Mucosa of stomach (tissue), 1 donor: ENCODE measurements around the gene SLC6A18.
"Not testable (repeated sequence)": the region's sequence is repeated elsewhere in the genome, so short reads cannot be mapped to it uniquely, and the experiment has no call there.

Source experiments
- H3K27me3 ChIP-seq: one replicate; pipeline ENCODE4 v1.7.0; 2013; ENCODE audit warnings: mild to moderate bottlenecking, low read length; ENCODE audit not compliant: control insufficient read depth, insufficient read depth
- H3K36me3 ChIP-seq: one replicate; pipeline ENCODE4 v1.7.0; 2013; ENCODE audit warnings: low read length; ENCODE audit not compliant: control insufficient read depth, insufficient read depth
- H3K4me1 ChIP-seq: one replicate; pipeline ENCODE4 v1.7.0; 2013; ENCODE audit warnings: mild to moderate bottlenecking, low read length; ENCODE audit not compliant: control insufficient read depth, insufficient read depth
- H3K4me3 ChIP-seq: one replicate; pipeline ENCODE4 v1.7.0; 2013; ENCODE audit warnings: low read length
- H3K9ac ChIP-seq: one replicate; pipeline ENCODE4 v1.7.0; 2013; ENCODE audit warnings: mild to moderate bottlenecking, low read length, moderate library complexity
- H3K9me3 ChIP-seq: one replicate; pipeline ENCODE4 v1.7.0; 2013; ENCODE audit warnings: mild to moderate bottlenecking, low read length, moderate library complexity; ENCODE audit not compliant: control insufficient read depth
- donor health status: Pancreatic carcinoma.

SLC6A18 gene

GRCh38 chr5:1270933-1271914, 46.0 kb downstream of the SLC6A18 start:
- Histone ChIP-seq H3K9me3 (no peaks in the 10 kb centered on the region), H3K4me1 (no peaks in the 10 kb centered on the region), H3K4me3 (no peak overlapping the region), H3K9ac (no peak overlapping the region), H3K27me3 (no peaks in the 10 kb centered on the region), H3K36me3 (no peaks in the 10 kb centered on the region)

- no peaks in the 10 kb centered on the region for H3K27me3 ChIP-seq
- no peaks in the 10 kb centered on the region for H3K36me3 ChIP-seq
- H3K9me3 ChIP-seq = no peaks in the 10 kb centered on the region
- no peak overlapping the region for H3K4me3 ChIP-seq
- no peak overlapping the region for H3K9ac ChIP-seq
- no peaks in the 10 kb centered on the region for H3K4me1 ChIP-seq
Observed at GRCh38 chr5:1272201-1272600, 47.0 kb downstream of the SLC6A18 start.

- no peak overlapping the region for H3K4me3 ChIP-seq
- no peaks in the 10 kb centered on the region for H3K9me3 ChIP-seq
- H3K4me1 ChIP-seq = no peaks in the 10 kb centered on the region
- no peaks in the 10 kb centered on the region for H3K27me3 ChIP-seq
- H3K36me3 ChIP-seq = no peaks in the 10 kb centered on the region
- H3K9ac ChIP-seq = no peak overlapping the region
Observed at GRCh38 chr5:1273745-1274144, 48.6 kb downstream of the SLC6A18 start.

GRCh38 chr5:1274471-1274870, 49.3 kb downstream of the SLC6A18 start:
- Histone ChIP-seq H3K27me3 (no peaks in the 10 kb centered on the region), H3K4me3 (no peak overlapping the region), H3K9ac (no peak overlapping the region), H3K36me3 (no peaks in the 10 kb centered on the region), H3K9me3 (no peaks in the 10 kb centered on the region), H3K4me1 (no peaks in the 10 kb centered on the region)

- not testable (repeated sequence) for H3K4me3 ChIP-seq, H3K9ac ChIP-seq, H3K27me3 ChIP-seq, H3K36me3 ChIP-seq, H3K4me1 ChIP-seq, H3K9me3 ChIP-seq
Observed at GRCh38 chr5:1275397-1276391, 50.5 kb downstream of the SLC6A18 start.

- Histone ChIP-seq H3K4me1 (no peaks in the 10 kb centered on the region), H3K9me3 (no peaks in the 10 kb centered on the region), H3K9ac (no peak overlapping the region), H3K4me3 (no peak overlapping the region), H3K27me3 (no peaks in the 10 kb centered on the region), H3K36me3 (no peaks in the 10 kb centered on the region)
Observed at GRCh38 chr5:1276930-1277329, 51.7 kb downstream of the SLC6A18 start.

- H3K27me3 ChIP-seq = no peaks in the 10 kb centered on the region
Observed at GRCh38 chr5:1277331-1277730, 52.1 kb downstream of the SLC6A18 start.

GRCh38 chr5:1277781-1278180, 52.6 kb downstream of the SLC6A18 start:
- Histone ChIP-seq H3K27me3 (no peaks in the 10 kb centered on the region), H3K4me1 (no peaks in the 10 kb centered on the region), H3K36me3 (no peaks in the 10 kb centered on the region), H3K9me3 (no peaks in the 10 kb centered on the region), H3K9ac (no peak overlapping the region), H3K4me3 (no peak overlapping the region)

More at GRCh38 chr5:1277331-1277730, 52.1 kb downstream of the SLC6A18 start:
- no peaks in the 10 kb centered on the region for H3K4me1 ChIP-seq
- no peak overlapping the region for H3K4me3 ChIP-seq
- no peaks in the 10 kb centered on the region for H3K36me3 ChIP-seq
- no peaks in the 10 kb centered on the region for H3K9me3 ChIP-seq
- H3K9ac ChIP-seq = no peak overlapping the region

- no peak overlapping the region for H3K9ac ChIP-seq
- no peaks in the 10 kb centered on the region for H3K9me3 ChIP-seq
- no peak overlapping the region for H3K4me3 ChIP-seq
- H3K4me1 ChIP-seq = no peaks in the 10 kb centered on the region
- H3K36me3 ChIP-seq = no peaks in the 10 kb centered on the region
- no peaks in the 10 kb centered on the region for H3K27me3 ChIP-seq
Observed at GRCh38 chr5:1278216-1278615, 53.0 kb downstream of the SLC6A18 start.

- H3K36me3 ChIP-seq = no peaks in the 10 kb centered on the region
- no peaks in the 10 kb centered on the region for H3K27me3 ChIP-seq
- H3K4me1 ChIP-seq = no peaks in the 10 kb centered on the region
Observed at GRCh38 chr5:1278656-1279442, 53.7 kb downstream of the SLC6A18 start.

GRCh38 chr5:1279443-1280151, 54.4 kb downstream of the SLC6A18 start:
- H3K9me3 ChIP-seq = no peaks in the 10 kb centered on the region
- no peak overlapping the region for H3K4me3 ChIP-seq
- H3K27me3 ChIP-seq = no peaks in the 10 kb centered on the region
- no peaks in the 10 kb centered on the region for H3K4me1 ChIP-seq
- no peak overlapping the region for H3K9ac ChIP-seq
- no peaks in the 10 kb centered on the region for H3K36me3 ChIP-seq

More at GRCh38 chr5:1278656-1279442, 53.7 kb downstream of the SLC6A18 start:
- Histone ChIP-seq H3K9me3 (no peaks in the 10 kb centered on the region), H3K9ac (no peak overlapping the region), H3K4me3 (no peak overlapping the region)
